HL-60 (cell line): ENCODE data around the gene HK3.

Source experiments
- DNase-seq, 2 experiments: peaks; one replicate each; pipeline ENCODE4 v3.0.0-alpha.2; 2010 to 2020; ENCODE audit warnings: low read depth in 1 of 2, low spot score in 1 of 2
- H3K27ac ChIP-seq: fragments of 250-450 bp; sonication (Bioruptor Pico); replicated peaks from 2 replicates; pipeline ENCODE4 v1.5.1; 2020; ENCODE audit warnings: mild to moderate bottlenecking, moderate library complexity
- H3K27me3 ChIP-seq: fragments of 250-450 bp; sonication (Bioruptor Pico); 2 replicates; pipeline ENCODE4 v1.5.1; 2021; ENCODE audit warnings: mild to moderate bottlenecking, moderate library complexity; ENCODE audit not compliant: insufficient read depth, poor library complexity, severe bottlenecking
- H3K4me3 ChIP-seq: replicated peaks from 2 replicates; pipeline ENCODE4 v1.5.1; 2011; ENCODE audit warnings: mild to moderate bottlenecking, control low read depth, low read length; ENCODE audit not compliant: insufficient read depth
- GABPA ChIP-seq: IDR thresholded peaks from 2 replicates; pipeline ENCODE4 v1.6.1; 2012; ENCODE audit warnings: low read depth
- POLR2AphosphoS5 ChIP-seq: IDR thresholded peaks from 2 replicates; pipeline ENCODE4 v1.6.1; 2012; ENCODE audit warnings: low read depth
- SPI1 ChIP-seq: IDR thresholded peaks from 2 replicates; pipeline ENCODE4 v1.6.1; 2012; ENCODE audit warnings: low read depth, mild to moderate bottlenecking, borderline replicate concordance
- TF ChIP-seq, protein P1 (sequence below): IDR thresholded peaks from 2 replicates; pipeline ENCODE4 v1.6.1; 2012; ENCODE audit warnings: low read depth; ENCODE audit not compliant: insufficient replicate concordance
- TF ChIP-seq, protein P2 (sequence below): IDR thresholded peaks from one replicate; pipeline ENCODE4 v1.5.1; 2011; ENCODE audit warnings: low read length, control low read depth, inconsistent platforms; ENCODE audit not compliant: insufficient read depth

HK3 gene

GRCh38 chr5:176878463-176878862 is 20.7 kb downstream of the HK3 start:
- Histone ChIP-seq H3K4me3 (no peak overlapping the region), H3K27me3 (peaks cover 27% of the 10 kb centered on the region), H3K27ac (no peak overlapping the region)
- no peak for DNase-seq
- TF ChIP-seq, protein P1, sequence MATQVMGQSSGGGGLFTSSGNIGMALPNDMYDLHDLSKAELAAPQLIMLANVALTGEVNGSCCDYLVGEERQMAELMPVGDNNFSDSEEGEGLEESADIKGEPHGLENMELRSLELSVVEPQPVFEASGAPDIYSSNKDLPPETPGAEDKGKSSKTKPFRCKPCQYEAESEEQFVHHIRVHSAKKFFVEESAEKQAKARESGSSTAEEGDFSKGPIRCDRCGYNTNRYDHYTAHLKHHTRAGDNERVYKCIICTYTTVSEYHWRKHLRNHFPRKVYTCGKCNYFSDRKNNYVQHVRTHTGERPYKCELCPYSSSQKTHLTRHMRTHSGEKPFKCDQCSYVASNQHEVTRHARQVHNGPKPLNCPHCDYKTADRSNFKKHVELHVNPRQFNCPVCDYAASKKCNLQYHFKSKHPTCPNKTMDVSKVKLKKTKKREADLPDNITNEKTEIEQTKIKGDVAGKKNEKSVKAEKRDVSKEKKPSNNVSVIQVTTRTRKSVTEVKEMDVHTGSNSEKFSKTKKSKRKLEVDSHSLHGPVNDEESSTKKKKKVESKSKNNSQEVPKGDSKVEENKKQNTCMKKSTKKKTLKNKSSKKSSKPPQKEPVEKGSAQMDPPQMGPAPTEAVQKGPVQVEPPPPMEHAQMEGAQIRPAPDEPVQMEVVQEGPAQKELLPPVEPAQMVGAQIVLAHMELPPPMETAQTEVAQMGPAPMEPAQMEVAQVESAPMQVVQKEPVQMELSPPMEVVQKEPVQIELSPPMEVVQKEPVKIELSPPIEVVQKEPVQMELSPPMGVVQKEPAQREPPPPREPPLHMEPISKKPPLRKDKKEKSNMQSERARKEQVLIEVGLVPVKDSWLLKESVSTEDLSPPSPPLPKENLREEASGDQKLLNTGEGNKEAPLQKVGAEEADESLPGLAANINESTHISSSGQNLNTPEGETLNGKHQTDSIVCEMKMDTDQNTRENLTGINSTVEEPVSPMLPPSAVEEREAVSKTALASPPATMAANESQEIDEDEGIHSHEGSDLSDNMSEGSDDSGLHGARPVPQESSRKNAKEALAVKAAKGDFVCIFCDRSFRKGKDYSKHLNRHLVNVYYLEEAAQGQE: no peak
- TF ChIP-seq SPI1 (no peak), GABPA (no peak), POLR2AphosphoS5 (no peak)
- TF ChIP-seq, protein P2, sequence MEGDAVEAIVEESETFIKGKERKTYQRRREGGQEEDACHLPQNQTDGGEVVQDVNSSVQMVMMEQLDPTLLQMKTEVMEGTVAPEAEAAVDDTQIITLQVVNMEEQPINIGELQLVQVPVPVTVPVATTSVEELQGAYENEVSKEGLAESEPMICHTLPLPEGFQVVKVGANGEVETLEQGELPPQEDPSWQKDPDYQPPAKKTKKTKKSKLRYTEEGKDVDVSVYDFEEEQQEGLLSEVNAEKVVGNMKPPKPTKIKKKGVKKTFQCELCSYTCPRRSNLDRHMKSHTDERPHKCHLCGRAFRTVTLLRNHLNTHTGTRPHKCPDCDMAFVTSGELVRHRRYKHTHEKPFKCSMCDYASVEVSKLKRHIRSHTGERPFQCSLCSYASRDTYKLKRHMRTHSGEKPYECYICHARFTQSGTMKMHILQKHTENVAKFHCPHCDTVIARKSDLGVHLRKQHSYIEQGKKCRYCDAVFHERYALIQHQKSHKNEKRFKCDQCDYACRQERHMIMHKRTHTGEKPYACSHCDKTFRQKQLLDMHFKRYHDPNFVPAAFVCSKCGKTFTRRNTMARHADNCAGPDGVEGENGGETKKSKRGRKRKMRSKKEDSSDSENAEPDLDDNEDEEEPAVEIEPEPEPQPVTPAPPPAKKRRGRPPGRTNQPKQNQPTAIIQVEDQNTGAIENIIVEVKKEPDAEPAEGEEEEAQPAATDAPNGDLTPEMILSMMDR: no peak

DNA sequence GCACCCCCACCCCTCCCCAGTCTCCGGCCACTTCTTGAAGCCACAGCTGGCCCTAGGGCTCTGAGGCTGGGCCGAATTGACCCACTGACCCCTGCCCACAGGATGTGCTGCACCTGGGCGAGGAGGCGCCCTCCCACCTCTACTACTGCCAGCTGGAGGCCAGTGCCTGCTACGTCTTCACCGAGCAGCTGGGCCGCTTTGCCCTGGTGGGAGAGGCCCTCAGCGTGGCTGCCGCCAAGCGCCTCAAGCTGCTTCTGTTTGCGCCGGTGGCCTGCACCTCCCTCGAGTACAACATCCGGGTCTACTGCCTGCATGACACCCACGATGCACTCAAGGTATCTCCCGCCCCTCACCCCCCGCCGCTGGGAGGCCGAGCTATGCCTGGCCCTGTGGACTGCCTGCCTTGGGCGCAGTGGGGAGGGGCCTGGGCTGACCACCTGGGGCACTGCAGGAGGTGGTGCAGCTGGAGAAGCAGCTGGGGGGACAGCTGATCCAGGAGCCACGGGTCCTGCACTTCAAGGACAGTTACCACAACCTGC is 21.3 kb downstream of the HK3 start:
- TF ChIP-seq, protein P1: no peak
- 0 out of 2 replicates have a peak, but pooled peaks have one; percentile 2 for TF ChIP-seq POLR2AphosphoS5
- Histone ChIP-seq H3K4me3 (no peak overlapping the region), H3K27me3 (peaks cover 27% of the 10 kb centered on the region), H3K27ac (no peak overlapping the region)
- no peak for DNase-seq

GRCh38 chr5:176876506-176877431 is 22.4 kb downstream of the HK3 start:
- peaks cover 27% of the 10 kb centered on the region for H3K27me3 ChIP-seq
- no peak for DNase-seq
- no peak overlapping the region for H3K27ac ChIP-seq
- TF ChIP-seq, protein P1: no peak
- no peak for TF ChIP-seq SPI1
- TF ChIP-seq, protein P2: no peak
- no peak for TF ChIP-seq POLR2AphosphoS5
- TF ChIP-seq GABPA: no peak
- H3K4me3 ChIP-seq: no peak overlapping the region
